NB4 (cell line): ENCODE results near the gene DAGLA.

ENCODE experiments used
- DNase-seq: peaks from one replicate; pipeline ENCODE4 v3.0.0; 2010; ENCODE audit warnings: low read depth
- H3K4me3 ChIP-seq: one replicate; pipeline ENCODE4 v1.5.1; 2011; ENCODE audit warnings: mild to moderate bottlenecking, low read depth, low read length, moderate library complexity
- CTCF ChIP-seq: IDR thresholded peaks from one replicate; pipeline ENCODE4 v1.5.1; 2012; ENCODE audit warnings: low read depth, low read length
- MYC ChIP-seq: IDR thresholded peaks from 2 replicates; pipeline ENCODE4 v1.6.1; 2011; ENCODE audit warnings: low read depth, low read length
- POLR2A ChIP-seq: IDR thresholded peaks from 2 replicates; pipeline ENCODE4 v1.6.1; 2011; ENCODE audit warnings: mild to moderate bottlenecking; ENCODE audit not compliant: insufficient read length; ENCODE audit errors: extremely low read depth
- TF ChIP-seq, protein P1 (sequence below): IDR thresholded peaks from 2 replicates; pipeline ENCODE4 v1.6.1; 2011; ENCODE audit warnings: low read depth, low read length

Gene DAGLA

DNA sequence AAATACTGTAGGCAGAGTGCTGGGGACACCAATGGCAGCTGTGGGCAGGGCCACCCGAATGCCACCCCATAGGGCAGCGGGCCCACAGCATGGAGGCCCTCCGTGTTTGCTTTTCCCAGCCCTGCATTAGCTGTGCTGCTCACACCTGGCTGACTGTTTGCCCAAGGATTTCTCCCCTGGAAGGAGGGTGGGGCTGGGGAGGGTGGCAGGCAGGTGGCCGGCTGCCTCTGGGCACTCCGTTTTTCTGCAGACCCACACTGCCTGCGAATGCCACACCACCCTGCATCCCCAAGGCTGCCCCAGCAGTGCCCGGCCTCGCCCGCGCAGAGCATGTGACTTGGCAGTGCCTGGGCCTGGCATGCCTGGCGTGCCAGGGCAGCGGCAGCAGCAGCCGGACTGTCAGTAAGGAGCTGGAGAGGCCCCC lies 19.6 kb downstream of the DAGLA start:
- no peak overlapping the region for H3K4me3 ChIP-seq
- DNase-seq: no peak

DNA sequence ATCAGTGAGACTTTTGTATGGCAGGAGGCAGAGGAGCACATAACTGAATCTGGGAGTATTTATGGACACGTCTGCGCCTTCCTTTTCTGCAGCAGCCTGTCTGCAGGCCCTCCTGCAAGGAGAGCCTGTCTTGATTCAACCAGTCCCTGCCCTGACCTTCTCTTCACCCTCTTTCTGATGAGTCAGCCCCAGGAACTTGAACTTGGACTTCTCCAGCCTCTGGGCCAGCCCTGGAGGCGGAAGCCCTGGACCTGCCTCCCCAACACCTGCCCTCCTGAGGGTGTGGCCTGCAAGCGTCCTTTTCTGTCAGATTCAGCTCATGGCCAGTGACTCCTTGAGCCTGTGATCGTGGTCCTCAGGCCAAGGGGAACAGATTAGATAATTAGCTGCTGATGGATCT lies 20.0 kb downstream of the DAGLA start:
- H3K4me3 ChIP-seq: no peak overlapping the region
- peak; percentile 73 for DNase-seq
- TF ChIP-seq CTCF: no peak
- TF ChIP-seq POLR2A: no peak
- no peak for TF ChIP-seq MYC
- TF ChIP-seq, protein P1, sequence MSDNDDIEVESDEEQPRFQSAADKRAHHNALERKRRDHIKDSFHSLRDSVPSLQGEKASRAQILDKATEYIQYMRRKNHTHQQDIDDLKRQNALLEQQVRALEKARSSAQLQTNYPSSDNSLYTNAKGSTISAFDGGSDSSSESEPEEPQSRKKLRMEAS: no peak

More for the DNA sequence above, 19.6 kb downstream of the DAGLA start:
- TF ChIP-seq MYC: no peak
- no peak for TF ChIP-seq CTCF
- no peak for TF ChIP-seq POLR2A
- TF ChIP-seq, protein P1: no peak

- no peak overlapping the region for H3K4me3 ChIP-seq
- TF ChIP-seq, protein P1: no peak
- TF ChIP-seq POLR2A: no peak
- no peak for DNase-seq
These were observed 20.5 kb downstream of the DAGLA start for GRCh38 chr11:61700720-61701119.

DNA sequence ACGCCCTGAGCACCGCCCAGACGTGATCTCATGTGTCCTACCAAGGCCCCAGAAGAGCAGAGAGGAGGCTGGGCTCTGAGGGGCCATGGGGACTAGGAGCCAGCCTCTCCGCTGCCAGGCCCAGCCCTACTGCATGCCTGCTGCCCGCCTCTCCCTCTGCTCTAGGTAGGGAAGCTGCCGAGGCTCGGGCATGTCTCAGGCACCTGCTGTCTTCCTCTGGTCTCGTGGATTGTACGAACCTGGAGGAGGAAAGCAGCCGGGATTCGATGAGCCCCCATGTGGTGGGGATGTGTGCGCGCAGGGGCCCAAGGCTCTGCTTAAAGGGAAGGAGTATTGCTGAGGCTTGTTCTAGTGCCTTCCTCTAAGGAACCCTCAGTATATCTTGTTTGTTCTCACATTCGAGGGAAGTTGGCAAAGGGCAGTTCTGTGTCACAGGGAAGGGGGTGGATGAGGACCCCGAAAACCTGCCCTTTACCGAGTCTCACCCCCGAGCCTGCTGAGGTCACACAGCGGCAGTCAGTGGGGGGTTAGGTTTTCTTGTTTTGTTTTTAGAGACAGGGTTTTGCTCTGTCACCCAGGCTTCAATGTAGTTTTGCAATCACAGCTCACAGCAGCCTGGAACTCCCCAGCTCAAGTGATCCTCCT lies 21.2 kb downstream of the DAGLA start:
- peak; percentile 86 for DNase-seq
- TF ChIP-seq MYC: no peak
- peak; percentile 76 for TF ChIP-seq CTCF
- TF ChIP-seq, protein P1: no peak
- TF ChIP-seq POLR2A: no peak
- no peak overlapping the region for H3K4me3 ChIP-seq

DNA sequence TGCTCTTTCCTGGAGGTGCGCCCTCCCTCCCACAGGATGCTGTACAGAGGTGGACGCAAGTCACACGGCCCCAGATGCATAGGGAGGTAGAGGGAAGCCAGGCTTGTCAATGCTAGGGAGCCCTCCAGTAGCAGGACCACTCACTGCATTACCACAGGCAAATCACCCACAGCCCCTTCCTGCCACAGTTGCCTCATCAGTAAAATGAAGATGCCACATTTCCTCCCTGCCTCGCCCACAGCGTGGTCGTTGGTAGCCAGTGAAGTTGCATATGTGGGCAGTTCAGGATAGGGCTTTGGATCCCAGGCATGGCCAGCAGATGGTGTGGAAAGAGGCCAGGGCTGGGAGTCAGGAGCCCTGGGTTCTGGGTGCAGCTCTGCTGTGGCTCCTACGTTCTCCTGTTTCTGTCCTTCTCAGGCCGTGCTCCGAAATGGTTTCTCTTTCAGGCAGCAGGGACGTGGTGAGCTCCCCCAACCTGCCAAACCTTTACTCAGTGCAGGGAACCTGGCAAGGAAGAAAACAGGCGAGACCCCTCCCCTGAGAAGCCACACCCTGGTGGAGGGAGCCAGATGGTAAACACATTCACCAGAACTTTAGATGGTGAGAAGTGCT lies 22.6 kb downstream of the DAGLA start:
- TF ChIP-seq POLR2A (no peak), CTCF (no peak), MYC (peak; percentile 79)
- TF ChIP-seq, protein P1: peak; percentile 82
- peak; percentile 87 for DNase-seq
- no peak overlapping the region for H3K4me3 ChIP-seq

GRCh38 chr11:61704838-61705237 lies 24.6 kb downstream of the DAGLA start:
- TF ChIP-seq POLR2A (no peak), CTCF (no peak), MYC (no peak)
- TF ChIP-seq, protein P1: no peak
- H3K4me3 ChIP-seq: no peak overlapping the region
- no peak for DNase-seq
